ENCODE measurements around the gene ALMS1. TPM values are rescaled to one million over a fixed set of nuclear protein-coding genes. Genes with fewer than 3 reads are reported as not detected.

The ALMS1 gene
- total RNA-seq, 1 donor from 2014 or later: 25.0 TPM

DNA sequence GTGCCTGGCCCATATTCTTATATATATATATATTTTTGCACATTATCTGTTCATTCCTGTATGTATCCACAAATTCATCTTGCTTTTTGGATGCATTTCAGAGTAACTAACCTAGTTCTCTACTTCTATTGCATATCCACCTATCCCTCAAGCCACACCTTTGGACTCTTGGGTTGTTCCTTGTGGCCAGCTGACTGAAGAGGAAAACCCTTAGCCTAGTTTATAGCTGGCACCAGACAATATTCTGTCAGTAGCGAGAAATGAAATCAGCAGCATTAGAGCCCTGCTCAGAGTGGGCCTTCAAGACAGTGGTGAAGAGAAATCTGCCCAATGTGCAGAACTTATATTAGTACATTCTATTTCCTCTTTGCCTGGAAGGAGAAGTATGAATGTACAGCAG, 19.6 kb upstream of the ALMS1 start:
- no peaks in the 10 kb centered on the region for H3K9me3 ChIP-seq
- no peak for DNase-seq (ENCODE audit: extremely low spot score in 2 of 2)
- TF ChIP-seq POLR2AphosphoS5 (IDR thresholded peaks at IDR 0.05; ENCODE audit: insufficient read depth in 1 of 2, low read depth in 1 of 2) (no peak), CTCF (IDR thresholded peaks at IDR 0.05) (no peak), POLR2A (IDR thresholded peaks at IDR 0.05) (no peak)
- H3K27ac ChIP-seq: no peak overlapping the region
- H3K36me3 ChIP-seq: no peaks in the 10 kb centered on the region
- H3K27me3 ChIP-seq: no peaks in the 10 kb centered on the region
- intact Hi-C loops (cut with DNase I): no loop called here
- H3K4me3 ChIP-seq: no peak overlapping the region
- no peaks in the 10 kb centered on the region for H3K4me1 ChIP-seq

DNA sequence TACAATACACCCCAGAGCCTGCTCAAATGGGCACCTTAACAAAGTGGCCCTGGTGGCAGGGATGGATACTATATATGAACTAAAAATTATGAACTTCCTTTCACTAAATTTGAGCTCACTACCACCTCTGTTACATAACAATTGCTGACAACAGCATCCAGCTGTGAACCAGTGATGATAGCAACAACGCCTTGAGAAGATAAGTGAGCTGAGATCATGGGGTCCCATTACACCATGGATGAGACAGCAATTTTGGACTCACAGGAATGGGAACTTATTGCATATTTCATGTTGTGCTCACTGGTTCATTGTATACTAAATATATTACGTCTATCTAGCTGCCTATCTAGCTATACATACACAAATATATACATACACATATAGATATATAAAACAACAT, 16.9 kb upstream of the ALMS1 start:
- DNase-seq (ENCODE audit: extremely low spot score in 2 of 2): no peak
- no peak for TF ChIP-seq POLR2A (IDR thresholded peaks at IDR 0.05)
- TF ChIP-seq POLR2AphosphoS5 (IDR thresholded peaks at IDR 0.05; ENCODE audit: insufficient read depth in 1 of 2, low read depth in 1 of 2): no peak
- no peak for TF ChIP-seq CTCF (IDR thresholded peaks at IDR 0.05)
- Histone ChIP-seq H3K9me3 (no peaks in the 10 kb centered on the region), H3K36me3 (no peaks in the 10 kb centered on the region), H3K27me3 (no peaks in the 10 kb centered on the region), H3K27ac (no peak overlapping the region), H3K4me3 (no peak overlapping the region), H3K4me1 (no peaks in the 10 kb centered on the region)
- intact Hi-C loops (cut with DNase I): no loop called here

DNA sequence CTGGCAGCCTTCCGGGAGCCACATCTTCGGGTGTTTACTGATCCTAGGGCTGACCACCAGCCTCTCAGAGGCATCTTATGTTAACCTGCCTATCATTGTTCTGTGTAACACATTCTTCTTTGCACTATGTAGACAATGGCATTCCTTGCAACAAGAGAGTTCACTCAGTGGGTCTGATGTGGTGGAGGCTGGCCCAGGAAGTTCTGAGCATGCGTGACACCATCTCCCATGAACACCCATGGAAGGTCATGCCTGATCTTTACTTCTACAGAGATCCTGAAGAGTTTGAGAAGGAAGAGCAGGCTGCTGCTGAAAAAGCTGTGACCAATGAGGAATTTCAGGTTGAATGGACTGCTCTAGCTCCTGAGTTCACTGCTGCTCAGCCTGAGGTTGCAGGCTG, 15.3 kb upstream of the ALMS1 start:
- intact Hi-C loops (cut with DNase I): no loop called here
- no peaks in the 10 kb centered on the region for H3K4me1 ChIP-seq
- H3K9me3 ChIP-seq: no peaks in the 10 kb centered on the region
- no peak for DNase-seq (ENCODE audit: extremely low spot score in 2 of 2)
- H3K27me3 ChIP-seq: peaks cover 4% of the 10 kb centered on the region
- H3K27ac ChIP-seq: no peak overlapping the region
- no peak overlapping the region for H3K4me3 ChIP-seq
- TF ChIP-seq POLR2AphosphoS5 (IDR thresholded peaks at IDR 0.05; ENCODE audit: insufficient read depth in 1 of 2, low read depth in 1 of 2) (no peak), CTCF (IDR thresholded peaks at IDR 0.05) (no peak), POLR2A (IDR thresholded peaks at IDR 0.05) (no peak)
- no peaks in the 10 kb centered on the region for H3K36me3 ChIP-seq

GRCh38 chr2:73373344-73373743, 12.3 kb upstream of the ALMS1 start:
- Histone ChIP-seq H3K27ac (no peak overlapping the region), H3K4me3 (no peak overlapping the region), H3K4me1 (no peaks in the 10 kb centered on the region), H3K36me3 (no peaks in the 10 kb centered on the region), H3K27me3 (peaks cover 4% of the 10 kb centered on the region), H3K9me3 (no peaks in the 10 kb centered on the region)
- no peak for DNase-seq (ENCODE audit: extremely low spot score in 2 of 2)
- TF ChIP-seq POLR2A (IDR thresholded peaks at IDR 0.05) (no peak), POLR2AphosphoS5 (IDR thresholded peaks at IDR 0.05; ENCODE audit: insufficient read depth in 1 of 2, low read depth in 1 of 2) (no peak), CTCF (IDR thresholded peaks at IDR 0.05) (no peak)
- intact Hi-C loops (cut with DNase I): no loop called here

- intact Hi-C loops (cut with DNase I): no loop called here
- H3K9me3 ChIP-seq: no peaks in the 10 kb centered on the region
- H3K27me3 ChIP-seq: peaks cover 4% of the 10 kb centered on the region
- no peak overlapping the region for H3K4me3 ChIP-seq
- DNase-seq (ENCODE audit: extremely low spot score in 2 of 2): no peak
- no peaks in the 10 kb centered on the region for H3K36me3 ChIP-seq
- H3K4me1 ChIP-seq: no peaks in the 10 kb centered on the region
- H3K27ac ChIP-seq: no peak overlapping the region
- no peak for TF ChIP-seq CTCF (IDR thresholded peaks at IDR 0.05)
- TF ChIP-seq POLR2A (IDR thresholded peaks at IDR 0.05): no peak
Observed at GRCh38 chr2:73374269-73374668, 11.4 kb upstream of the ALMS1 start.
